ENCODE results near the gene GPR33. TPM values are rescaled to one million over a fixed set of nuclear protein-coding genes. Genes with fewer than 3 reads are reported as not detected.

Gene GPR33
- total RNA-seq, 1 donor from 2014 or later, result not detected

GRCh38 chr14:31529053-31529452 lies 41.2 kb upstream of the GPR33 start:
- no peaks in the 10 kb centered on the region for H3K36me3 ChIP-seq
- no peak for DNase-seq (ENCODE audit: low spot score)
- no peak overlapping the region for H3K27ac Mint-ChIP-seq

DNA sequence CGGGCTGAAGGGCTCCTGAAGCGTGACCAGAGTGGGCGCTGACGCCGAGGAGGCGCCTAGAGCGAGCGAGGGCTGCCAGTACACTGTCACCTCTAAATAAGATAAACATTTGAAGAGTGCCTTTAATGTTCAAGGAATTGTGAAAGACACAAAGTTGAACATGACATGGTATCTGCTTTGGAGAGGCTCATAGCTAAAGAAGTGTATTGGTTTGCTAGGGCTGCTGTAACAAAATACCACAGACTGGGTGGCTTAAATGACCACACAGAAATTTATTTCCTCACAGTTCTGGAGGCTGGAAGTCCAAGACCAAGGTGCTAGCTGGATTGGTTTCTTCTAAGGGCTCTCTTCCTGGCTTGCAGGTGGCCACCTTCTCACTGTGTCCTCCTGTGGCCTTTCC lies 39.7 kb upstream of the GPR33 start:
- Histone ChIP-seq H3K4me1 (no peaks in the 10 kb centered on the region), H3K9me3 (ENCODE audit: low read depth) (no peaks in the 10 kb centered on the region), H3K36me3 (no peaks in the 10 kb centered on the region), H3F3A (ENCODE audit: low read depth) (no peaks in the 10 kb centered on the region), H3K79me2 (ENCODE audit: low read depth) (no peaks in the 10 kb centered on the region), H4K20me1 (ENCODE audit: low read depth) (no peaks in the 10 kb centered on the region), H3K27ac (no peak overlapping the region), H3K9ac (no peak overlapping the region), H3K4me3 (no peak overlapping the region), H3K27me3 (no peaks in the 10 kb centered on the region), H3K4me2 (no peak overlapping the region), H2AFZ (replicated peaks) (no peak overlapping the region)
- no peak overlapping the region for H3K27ac Mint-ChIP-seq
- H3K4me1 Mint-ChIP-seq, result peaks cover 5% of the 10 kb centered on the region
- H3K4me3 Mint-ChIP-seq, result no peak overlapping the region
- H3K9me3 Mint-ChIP-seq, result no peaks in the 10 kb centered on the region
- H3K36me3 Mint-ChIP-seq, result no peaks in the 10 kb centered on the region
- no peak for TF ChIP-seq EZH2 (IDR thresholded peaks at IDR 0.05)
- TF ChIP-seq, protein P1, sequence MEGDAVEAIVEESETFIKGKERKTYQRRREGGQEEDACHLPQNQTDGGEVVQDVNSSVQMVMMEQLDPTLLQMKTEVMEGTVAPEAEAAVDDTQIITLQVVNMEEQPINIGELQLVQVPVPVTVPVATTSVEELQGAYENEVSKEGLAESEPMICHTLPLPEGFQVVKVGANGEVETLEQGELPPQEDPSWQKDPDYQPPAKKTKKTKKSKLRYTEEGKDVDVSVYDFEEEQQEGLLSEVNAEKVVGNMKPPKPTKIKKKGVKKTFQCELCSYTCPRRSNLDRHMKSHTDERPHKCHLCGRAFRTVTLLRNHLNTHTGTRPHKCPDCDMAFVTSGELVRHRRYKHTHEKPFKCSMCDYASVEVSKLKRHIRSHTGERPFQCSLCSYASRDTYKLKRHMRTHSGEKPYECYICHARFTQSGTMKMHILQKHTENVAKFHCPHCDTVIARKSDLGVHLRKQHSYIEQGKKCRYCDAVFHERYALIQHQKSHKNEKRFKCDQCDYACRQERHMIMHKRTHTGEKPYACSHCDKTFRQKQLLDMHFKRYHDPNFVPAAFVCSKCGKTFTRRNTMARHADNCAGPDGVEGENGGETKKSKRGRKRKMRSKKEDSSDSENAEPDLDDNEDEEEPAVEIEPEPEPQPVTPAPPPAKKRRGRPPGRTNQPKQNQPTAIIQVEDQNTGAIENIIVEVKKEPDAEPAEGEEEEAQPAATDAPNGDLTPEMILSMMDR (IDR thresholded peaks at IDR 0.05), result no peak
- TF ChIP-seq EZH2phosphoT487 (IDR thresholded peaks at IDR 0.05), result no peak
- no peaks in the 10 kb centered on the region for H3K27me3 Mint-ChIP-seq (ENCODE audit: insufficient read depth, low read depth)
- no peak for DNase-seq (ENCODE audit: low spot score)

More at GRCh38 chr14:31529053-31529452, 41.2 kb upstream of the GPR33 start:
- H3K4me2 ChIP-seq, result no peak overlapping the region
- H3F3A ChIP-seq (ENCODE audit: low read depth), result no peaks in the 10 kb centered on the region
- H3K27me3 ChIP-seq, result no peaks in the 10 kb centered on the region
- no peaks in the 10 kb centered on the region for H3K9me3 ChIP-seq (ENCODE audit: low read depth)
- H4K20me1 ChIP-seq (ENCODE audit: low read depth), result no peaks in the 10 kb centered on the region
- H3K27ac ChIP-seq, result no peak overlapping the region
- H3K27me3 Mint-ChIP-seq (ENCODE audit: insufficient read depth, low read depth), result no peaks in the 10 kb centered on the region
- TF ChIP-seq EZH2 (IDR thresholded peaks at IDR 0.05) (no peak), EZH2phosphoT487 (IDR thresholded peaks at IDR 0.05) (no peak)
- TF ChIP-seq, protein P1 (IDR thresholded peaks at IDR 0.05), result no peak
- H3K4me3 ChIP-seq, result no peak overlapping the region
- no peaks in the 10 kb centered on the region for H3K79me2 ChIP-seq (ENCODE audit: low read depth)
- H3K4me3 Mint-ChIP-seq, result no peak overlapping the region
- peaks cover 5% of the 10 kb centered on the region for H3K4me1 Mint-ChIP-seq
- no peaks in the 10 kb centered on the region for H3K9me3 Mint-ChIP-seq
- H3K36me3 Mint-ChIP-seq, result no peaks in the 10 kb centered on the region
- no peaks in the 10 kb centered on the region for H3K4me1 ChIP-seq
- H2AFZ ChIP-seq (replicated peaks), result no peak overlapping the region
- H3K9ac ChIP-seq, result no peak overlapping the region

- Histone ChIP-seq H3K4me1 (no peaks in the 10 kb centered on the region), H3K9me3 (ENCODE audit: low read depth) (no peaks in the 10 kb centered on the region), H2AFZ (replicated peaks) (no peak overlapping the region), H4K20me1 (ENCODE audit: low read depth) (no peaks in the 10 kb centered on the region), H3K4me2 (no peak overlapping the region), H3K9ac (no peak overlapping the region), H3F3A (ENCODE audit: low read depth) (no peaks in the 10 kb centered on the region), H3K36me3 (no peaks in the 10 kb centered on the region), H3K79me2 (ENCODE audit: low read depth) (no peaks in the 10 kb centered on the region), H3K27ac (no peak overlapping the region), H3K4me3 (no peak overlapping the region), H3K27me3 (no peaks in the 10 kb centered on the region)
- Mint-ChIP-seq H3K4me1 (peaks cover 5% of the 10 kb centered on the region), H3K9me3 (no peaks in the 10 kb centered on the region), H3K27me3 (ENCODE audit: insufficient read depth, low read depth) (no peaks in the 10 kb centered on the region), H3K27ac (no peak overlapping the region), H3K4me3 (no peak overlapping the region), H3K36me3 (no peaks in the 10 kb centered on the region)
- no peak for DNase-seq (ENCODE audit: low spot score)
- TF ChIP-seq, protein P1 (IDR thresholded peaks at IDR 0.05), result no peak
- no peak for TF ChIP-seq EZH2 (IDR thresholded peaks at IDR 0.05)
Measured at GRCh38 chr14:31527087-31527486, 39.2 kb upstream of the GPR33 start.

All from neural progenitor cell (in vitro differentiated cells).